ENCODE results near the gene HSPA1A. TPM values are rescaled to one million over a fixed set of nuclear protein-coding genes. Genes with fewer than 3 reads are reported as not detected.
"Not testable (repeated sequence)": the region's sequence is repeated elsewhere in the genome, so short reads cannot be mapped to it uniquely, and the experiment has no call there.

HSPA1A gene
- polyA plus RNA-seq, 1 experiment: 98.6 TPM

- DNase-seq (ENCODE audit: low read depth): peak; percentile 91
- CTCF ChIA-PET: interaction anchor here (0.6 to 2.8 kb wide), 7 partner anchors 11 to 125 kb away, joined by 3 to 12 read pairs (median 4); partner anchors contain the start of gene VARS1
- Histone ChIP-seq H3K27me3 (ENCODE audit: control insufficient read depth, insufficient read depth, low read length) (no peaks in the 10 kb centered on the region), H3K36me3 (ENCODE audit: control insufficient read depth, insufficient read depth, low read length) (no peaks in the 10 kb centered on the region), H3K4me3 (ENCODE audit: low read depth, low read length) (peak within 1 kb of the TSS; percentile 72)
- POLR2A ChIA-PET: interaction anchor here (0.5 to 1.0 kb wide), 8 partner anchors 9 to 281 kb away, joined by 3 to 13 read pairs (median 4); partner anchors contain the start of genes C6orf47, HSPA1A, HSPA1B and HSPA1L
- TF ChIP-seq, protein P1, sequence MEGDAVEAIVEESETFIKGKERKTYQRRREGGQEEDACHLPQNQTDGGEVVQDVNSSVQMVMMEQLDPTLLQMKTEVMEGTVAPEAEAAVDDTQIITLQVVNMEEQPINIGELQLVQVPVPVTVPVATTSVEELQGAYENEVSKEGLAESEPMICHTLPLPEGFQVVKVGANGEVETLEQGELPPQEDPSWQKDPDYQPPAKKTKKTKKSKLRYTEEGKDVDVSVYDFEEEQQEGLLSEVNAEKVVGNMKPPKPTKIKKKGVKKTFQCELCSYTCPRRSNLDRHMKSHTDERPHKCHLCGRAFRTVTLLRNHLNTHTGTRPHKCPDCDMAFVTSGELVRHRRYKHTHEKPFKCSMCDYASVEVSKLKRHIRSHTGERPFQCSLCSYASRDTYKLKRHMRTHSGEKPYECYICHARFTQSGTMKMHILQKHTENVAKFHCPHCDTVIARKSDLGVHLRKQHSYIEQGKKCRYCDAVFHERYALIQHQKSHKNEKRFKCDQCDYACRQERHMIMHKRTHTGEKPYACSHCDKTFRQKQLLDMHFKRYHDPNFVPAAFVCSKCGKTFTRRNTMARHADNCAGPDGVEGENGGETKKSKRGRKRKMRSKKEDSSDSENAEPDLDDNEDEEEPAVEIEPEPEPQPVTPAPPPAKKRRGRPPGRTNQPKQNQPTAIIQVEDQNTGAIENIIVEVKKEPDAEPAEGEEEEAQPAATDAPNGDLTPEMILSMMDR (IDR thresholded peaks at IDR 0.05; ENCODE audit: insufficient read depth, low read depth, low read length): peak; percentile 32
Observed at GRCh38 chr6:31806470-31807272, 8.7 kb upstream of the HSPA1A start, which contains the start of gene LSM2. Gene LSM2, minus strand, starts transcription at chr6:31806966. Its CDS starts 209 bp downstream, at chr6:31806757.

DNA sequence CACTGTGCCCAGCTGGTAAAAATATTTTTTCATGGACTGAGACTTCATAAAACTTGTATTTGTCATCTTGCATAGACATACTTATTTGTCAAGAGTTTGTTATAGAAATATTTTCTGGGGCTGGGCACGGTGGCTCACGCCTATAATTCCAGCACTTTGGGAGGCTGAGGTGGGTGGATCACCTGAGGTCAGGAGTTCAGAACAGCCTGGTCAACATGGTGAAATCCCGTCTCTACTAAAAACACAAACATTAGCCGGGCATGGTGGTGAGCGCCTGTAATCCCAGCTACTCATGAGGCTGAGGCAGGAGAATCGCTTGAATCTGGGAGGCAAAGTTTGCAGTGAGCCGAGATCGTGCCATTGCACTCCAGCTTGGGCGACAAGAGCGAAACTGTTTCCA, 6.7 kb upstream of the HSPA1A start:
- H3K4me3 ChIP-seq (ENCODE audit: low read depth, low read length); POLR2A ChIA-PET; H3K27me3 ChIP-seq (ENCODE audit: control insufficient read depth, insufficient read depth, low read length); DNase-seq (ENCODE audit: low read depth); H3K36me3 ChIP-seq (ENCODE audit: control insufficient read depth, insufficient read depth, low read length): not testable (repeated sequence)
- CTCF ChIA-PET: interaction anchor here (0.9 kb wide), 1 partner anchor 36 kb away, joined by 3 read pairs; no protein-coding TSS in a partner anchor

DNA sequence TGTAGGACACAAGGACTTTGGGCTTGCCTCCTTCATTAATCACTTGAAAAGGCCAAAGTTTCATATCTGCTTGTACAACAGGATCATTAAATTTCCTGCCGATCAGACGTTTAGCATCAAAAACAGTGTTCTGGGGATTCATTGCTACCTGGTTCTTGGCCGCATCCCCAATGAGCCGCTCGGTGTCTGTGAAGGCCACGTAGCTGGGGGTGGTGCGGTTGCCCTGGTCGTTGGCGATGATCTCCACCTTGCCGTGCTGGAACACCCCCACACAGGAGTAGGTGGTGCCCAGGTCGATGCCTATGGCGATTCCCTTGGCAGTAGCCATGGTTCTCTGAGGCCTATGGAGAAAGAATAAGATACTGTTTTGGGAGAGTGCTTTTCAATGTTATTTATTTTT, 3.7 kb upstream of the HSPA1A start:
- TF ChIP-seq, protein P1 (IDR thresholded peaks at IDR 0.05; ENCODE audit: insufficient read depth, low read depth, low read length): no peak
- no peak for DNase-seq (ENCODE audit: low read depth)
- Histone ChIP-seq H3K36me3 (ENCODE audit: control insufficient read depth, insufficient read depth, low read length) (no peaks in the 10 kb centered on the region), H3K4me3 (ENCODE audit: low read depth, low read length) (no peak overlapping the region), H3K27me3 (ENCODE audit: control insufficient read depth, insufficient read depth, low read length) (no peaks in the 10 kb centered on the region)
- CTCF ChIA-PET: no interaction called here
- POLR2A ChIA-PET: no interaction called here

- ChIA-PET POLR2A (no interaction called here), CTCF (interaction anchor here (0.6 to 1.8 kb wide), 8 partner anchors 13 to 134 kb away, joined by 3 to 4 read pairs (median 4); partner anchors contain the start of genes HSPA1B and VARS1)
- TF ChIP-seq, protein P1 (IDR thresholded peaks at IDR 0.05; ENCODE audit: insufficient read depth, low read depth, low read length): no peak
- no peaks in the 10 kb centered on the region for H3K36me3 ChIP-seq (ENCODE audit: control insufficient read depth, insufficient read depth, low read length)
- H3K4me3 ChIP-seq (ENCODE audit: low read depth, low read length): no peak overlapping the region
- no peak for DNase-seq (ENCODE audit: low read depth)
- H3K27me3 ChIP-seq (ENCODE audit: control insufficient read depth, insufficient read depth, low read length): no peaks in the 10 kb centered on the region
Observed at GRCh38 chr6:31813465-31813849, 1.9 kb upstream of the HSPA1A start.

DNA sequence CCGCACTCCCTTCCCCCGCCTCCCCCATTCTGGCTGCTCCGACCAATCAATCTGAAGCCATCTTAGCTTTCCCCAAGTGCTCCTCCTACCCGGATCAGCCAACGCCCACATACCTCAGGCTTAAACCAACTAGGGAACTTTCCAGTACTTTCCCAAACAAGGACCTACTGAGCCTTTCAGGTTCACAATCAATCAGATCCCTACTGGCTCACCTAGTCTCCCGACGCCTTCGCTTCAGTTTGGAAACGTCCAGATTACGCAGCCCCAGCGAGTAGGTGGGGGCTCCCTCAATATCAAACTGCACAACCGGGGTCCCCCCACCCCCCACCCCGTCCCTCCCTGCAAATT, 692 bp upstream of the HSPA1A start:
- Histone ChIP-seq H3K36me3 (ENCODE audit: control insufficient read depth, insufficient read depth, low read length) (no peaks in the 10 kb centered on the region), H3K27me3 (ENCODE audit: control insufficient read depth, insufficient read depth, low read length) (no peaks in the 10 kb centered on the region), H3K4me3 (ENCODE audit: low read depth, low read length) (peak overlapping the region; percentile 60)
- peak; percentile 92 for DNase-seq (ENCODE audit: low read depth)
- ChIA-PET CTCF (interaction anchor here (0.9 to 1.8 kb wide), 6 partner anchors 13 to 135 kb away, joined by 3 to 8 read pairs (median 4); partner anchors contain the start of genes HSPA1B and VARS1), POLR2A (interaction anchor here (0.6 to 1.8 kb wide), 5 partner anchors 8 to 150 kb away, joined by 3 to 9 read pairs (median 8); partner anchors contain the start of genes GPANK1, HSPA1B and LSM2)
- TF ChIP-seq, protein P1 (IDR thresholded peaks at IDR 0.05; ENCODE audit: insufficient read depth, low read depth, low read length): no peak

- DNase-seq (ENCODE audit: low read depth); H3K36me3 ChIP-seq (ENCODE audit: control insufficient read depth, insufficient read depth, low read length); POLR2A ChIA-PET; CTCF ChIA-PET; H3K27me3 ChIP-seq (ENCODE audit: control insufficient read depth, insufficient read depth, low read length): not testable (repeated sequence)
- peak overlapping the region; percentile 41 for H3K4me3 ChIP-seq (ENCODE audit: low read depth, low read length)
Observed at GRCh38 chr6:31817133-31817928, 2.0 kb downstream of the HSPA1A start.

GRCh38 chr6:31817929-31818511, 2.7 kb downstream of the HSPA1A start:
- CTCF ChIA-PET; H3K36me3 ChIP-seq (ENCODE audit: control insufficient read depth, insufficient read depth, low read length); POLR2A ChIA-PET; DNase-seq (ENCODE audit: low read depth); H3K27me3 ChIP-seq (ENCODE audit: control insufficient read depth, insufficient read depth, low read length): not testable (repeated sequence)
- peak overlapping the region; percentile 41 for H3K4me3 ChIP-seq (ENCODE audit: low read depth, low read length)
